H9 (cell line): ENCODE data around the gene NCLN. TPM values are rescaled to one million over a fixed set of nuclear protein-coding genes. Genes with fewer than 3 reads are reported as not detected.
A peak's percentile ranks its signal among the peaks of the same experiment; 100 is the strongest.

Experiments
- DNase-seq: peaks from one replicate; pipeline ENCODE4 v3.0.0-alpha.2; 2017
- H2AFZ ChIP-seq: one replicate; pipeline ENCODE4 v1.6.1; 2013; ENCODE audit warnings: mild to moderate bottlenecking, low read length, control low read depth, moderate library complexity
- H2AK5ac ChIP-seq: 2 replicates; pipeline ENCODE4 v1.6.1; 2013; ENCODE audit warnings: low read length, control low read depth, mixed read lengths; ENCODE audit not compliant: insufficient read length
- H2BK120ac ChIP-seq: one replicate; pipeline ENCODE4 v1.6.1; 2013; ENCODE audit warnings: low read depth, mild to moderate bottlenecking, low read length, control low read depth, inconsistent platforms; ENCODE audit not compliant: poor library complexity, severe bottlenecking
- H2BK12ac ChIP-seq: 2 replicates; pipeline ENCODE4 v1.6.1; 2013; ENCODE audit warnings: low read length, control low read depth, mixed read lengths, low read depth; ENCODE audit not compliant: insufficient read length
- H2BK15ac ChIP-seq: 2 replicates; pipeline ENCODE4 v1.6.1; 2013; ENCODE audit warnings: low read depth, low read length, control low read depth
- H2BK20ac ChIP-seq: one replicate; pipeline ENCODE4 v1.6.1; 2013; ENCODE audit warnings: low read depth, mild to moderate bottlenecking, low read length, control low read depth, inconsistent platforms; ENCODE audit not compliant: poor library complexity, severe bottlenecking
- H2BK5ac ChIP-seq: 2 replicates; pipeline ENCODE4 v1.6.1; 2013; ENCODE audit warnings: low read length, control low read depth, mixed read lengths; ENCODE audit not compliant: insufficient read length
- H3K14ac ChIP-seq: 2 replicates; pipeline ENCODE4 v1.6.1; 2013; ENCODE audit warnings: low read length, control low read depth; ENCODE audit not compliant: insufficient read depth
- H3K18ac ChIP-seq: 2 replicates; pipeline ENCODE4 v1.6.1; 2013; ENCODE audit warnings: low read depth, mild to moderate bottlenecking, mixed read lengths, low read length, control low read depth; ENCODE audit not compliant: insufficient read length
- H3K23ac ChIP-seq: 2 replicates; pipeline ENCODE4 v1.6.1; 2013; ENCODE audit warnings: low read length, control low read depth, mixed read lengths, low read depth; ENCODE audit not compliant: insufficient read length
- H3K23me2 ChIP-seq: 2 replicates; pipeline ENCODE4 v1.6.1; 2013; ENCODE audit warnings: low read depth, mild to moderate bottlenecking, mixed read lengths, low read length, control low read depth; ENCODE audit not compliant: insufficient read length, poor library complexity, severe bottlenecking
- H3K27ac ChIP-seq: 2 replicates; pipeline ENCODE4 v1.5.1; 2013; ENCODE audit warnings: low read length, control low read depth, mixed read lengths, low read depth; ENCODE audit not compliant: insufficient read length
- H3K27me3 ChIP-seq: 2 replicates; pipeline ENCODE4 v1.6.1; 2013; ENCODE audit warnings: low read length, control low read depth, inconsistent platforms; ENCODE audit not compliant: insufficient read depth
- H3K4ac ChIP-seq: 2 replicates; pipeline ENCODE4 v1.6.1; 2013; ENCODE audit warnings: low read depth, mild to moderate bottlenecking, control low read depth, inconsistent platforms, low read length, moderate library complexity
- H3K4me1 ChIP-seq: 2 replicates; pipeline ENCODE4 v1.6.1; 2013; ENCODE audit warnings: low read length, control low read depth, inconsistent platforms; ENCODE audit not compliant: insufficient read depth
- H3K4me2 ChIP-seq: 2 replicates; pipeline ENCODE4 v1.6.1; 2013; ENCODE audit warnings: low read length, control low read depth, mixed read lengths; ENCODE audit not compliant: insufficient read length, insufficient read depth
- H3K56ac ChIP-seq: 2 replicates; pipeline ENCODE4 v1.6.1; 2013; ENCODE audit warnings: low read depth, mild to moderate bottlenecking, mixed read lengths, low read length, control low read depth; ENCODE audit not compliant: insufficient read length
- H3K79me1 ChIP-seq: 2 replicates; pipeline ENCODE4 v1.6.1; 2013; ENCODE audit warnings: low read depth, mild to moderate bottlenecking, moderate library complexity, low read length, control low read depth, inconsistent platforms; ENCODE audit not compliant: insufficient read depth, poor library complexity, severe bottlenecking
- H3K79me2 ChIP-seq: 2 replicates; pipeline ENCODE4 v1.6.1; 2013; ENCODE audit warnings: low read length, control low read depth, inconsistent platforms; ENCODE audit not compliant: insufficient read depth
- H3K9ac ChIP-seq: 2 replicates; pipeline ENCODE4 v1.6.1; 2013; ENCODE audit warnings: low read length, control low read depth, mixed read lengths; ENCODE audit not compliant: insufficient read length; ENCODE audit errors: extremely low read depth
- H3K9me3 ChIP-seq: one replicate; pipeline ENCODE4 v1.6.1; 2013; ENCODE audit warnings: low read depth, low read length, inconsistent platforms; ENCODE audit not compliant: control insufficient read depth
- H3T11ph ChIP-seq: one replicate; pipeline ENCODE4 v1.6.1; 2013; ENCODE audit warnings: mild to moderate bottlenecking, low read length, control low read depth, inconsistent platforms
- H4K20me1 ChIP-seq: one replicate; pipeline ENCODE4 v1.6.1; 2013; ENCODE audit not compliant: control insufficient read depth, insufficient read length, insufficient read depth
- H4K5ac ChIP-seq: 2 replicates; pipeline ENCODE4 v1.6.1; 2013; ENCODE audit warnings: low read depth, mild to moderate bottlenecking, mixed read lengths, low read length, control low read depth; ENCODE audit not compliant: insufficient read length
- H4K8ac ChIP-seq: replicated peaks from 2 replicates; pipeline ENCODE4 v1.6.1; 2013; ENCODE audit warnings: low read length, control low read depth, mixed read lengths, low read depth; ENCODE audit not compliant: insufficient read length
- H4K91ac ChIP-seq: 2 replicates; pipeline ENCODE4 v1.6.1; 2013; ENCODE audit warnings: low read depth, mild to moderate bottlenecking, moderate library complexity, mixed read lengths, low read length, control low read depth; ENCODE audit not compliant: insufficient read length
- H3K27ac Mint-ChIP-seq, 3 experiments: 2 replicates in 2 of 3; 3 replicates in 1 of 3; pipeline ENCODE4 v1.8.0; 2020 to 2021; ENCODE audit warnings: mixed read lengths in 3 of 3, mild to moderate bottlenecking in 1 of 3, moderate library complexity in 1 of 3
- H3K27me3 Mint-ChIP-seq: 2 replicates; pipeline ENCODE4 v1.8.0; 2021; ENCODE audit warnings: low read depth, mild to moderate bottlenecking, moderate library complexity, mixed read lengths
- H3K36me3 Mint-ChIP-seq, 3 experiments: 2 replicates in 2 of 3; 3 replicates in 1 of 3; pipeline ENCODE4 v1.8.0; 2020 to 2021; ENCODE audit warnings: low read depth in 3 of 3, mixed read lengths in 3 of 3; ENCODE audit not compliant: insufficient read depth in 1 of 3
- H3K4me1 Mint-ChIP-seq, 2 experiments: 2 replicates each; pipeline ENCODE4 v1.8.0; 2020; ENCODE audit warnings: mixed read lengths in 2 of 2
- H3K4me3 Mint-ChIP-seq, 2 experiments: 2 replicates in 1 of 2; 3 replicates in 1 of 2; pipeline ENCODE4 v1.8.0; 2020 to 2021; ENCODE audit warnings: mild to moderate bottlenecking in 2 of 2, mixed read lengths in 2 of 2, moderate library complexity in 1 of 2
- H3K9me3 Mint-ChIP-seq, 2 experiments: 2 replicates in 1 of 2; 3 replicates in 1 of 2; pipeline ENCODE4 v1.8.0; 2020; ENCODE audit warnings: mild to moderate bottlenecking in 2 of 2, mixed read lengths in 2 of 2, moderate library complexity in 1 of 2
- CTCF ChIP-seq: fragments of 200-600 bp; sonication (generic); conservative IDR thresholded peaks from 3 replicates; pipeline ENCODE4 v1.8.0; 2021; ENCODE audit warnings: antibody characterized with exemption, mild to moderate bottlenecking
- WGBS: extraction: QIAGEN DNeasy Blood & Tissue Kit; methylation state at CpG from one replicate; pipeline ENCODE4 v1.1.7; 2013; ENCODE audit warnings: missing lambda C conversion rate, low lambda C conversion rate, mixed read lengths; ENCODE audit not compliant: insufficient read length; ENCODE audit errors: extremely low coverage; 5-methylcytosine and 5-hydroxymethylcytosine counted together
- total RNA-seq: library from RNA; stranded (reverse); gene quantifications from 2 replicates; pipeline ENCODE4 v1.2.1, GENCODE V29; 2021

The NCLN gene
- total RNA-seq, 1 experiment from 2014 or later: 94.8 TPM

GRCh38 chr19:3229346-3229743 is 43.6 kb downstream of the NCLN start:
- no peak overlapping the region for H2BK120ac ChIP-seq
- H3K27me3 ChIP-seq: no peaks in the 10 kb centered on the region
- no peak overlapping the region for H3K14ac ChIP-seq
- H3K79me2 ChIP-seq: no peaks in the 10 kb centered on the region
- H2BK20ac ChIP-seq: no peak overlapping the region
- H3K27ac ChIP-seq: no peak overlapping the region
- peaks cover 0 to 3% (median 0%) of the 10 kb centered on the region in 3 experiments; a peak in 4 of 7 replicates for H3K36me3 Mint-ChIP-seq
- H4K8ac ChIP-seq: no peak overlapping the region
- H3K9me3 Mint-ChIP-seq: no peaks in the 10 kb centered on the region
- H3K56ac ChIP-seq: no peak overlapping the region
- no CpG with 5 or more reads among the region's 9 CpGs for WGBS
- H3K79me1 ChIP-seq: no peaks in the 10 kb centered on the region
- no peak overlapping the region for H2AK5ac ChIP-seq
- H3K27me3 Mint-ChIP-seq: peaks cover 30% of the 10 kb centered on the region
- no peak overlapping the region for H4K91ac ChIP-seq
- no peak overlapping the region for H3K4ac ChIP-seq
- H3K18ac ChIP-seq: no peak overlapping the region
- 0 out of 7 replicates have a peak overlapping the region, but pooled peaks of 1 of the 3 experiments have one; percentile 30 for H3K27ac Mint-ChIP-seq
- no peak overlapping the region for H2AFZ ChIP-seq
- no peak overlapping the region for H2BK15ac ChIP-seq
- no peak overlapping the region for H2BK12ac ChIP-seq
- no peaks in the 10 kb centered on the region for H3K4me1 ChIP-seq
- peaks cover 11 to 40% of the 10 kb centered on the region in 2 experiments for H3K4me1 Mint-ChIP-seq
- H3K4me3 Mint-ChIP-seq: peak overlapping the region in 1 of 2 experiments; percentile 47; a peak in 3 of 5 replicates
- H3K23ac ChIP-seq: no peak overlapping the region
- no peaks in the 10 kb centered on the region for H4K20me1 ChIP-seq
- peak overlapping the region; percentile 13 for H3K4me2 ChIP-seq
- no peak overlapping the region for H2BK5ac ChIP-seq
- no peaks in the 10 kb centered on the region for H3K9me3 ChIP-seq
- no peak overlapping the region for H3K9ac ChIP-seq
- peaks cover 3% of the 10 kb centered on the region for H3K23me2 ChIP-seq
- H3T11ph ChIP-seq: no peak overlapping the region
- TF ChIP-seq CTCF: no peak
- no peak overlapping the region for H4K5ac ChIP-seq
- no peak for DNase-seq
